Measurements from ENCODE around the gene MCMBP.

The MCMBP gene

DNA sequence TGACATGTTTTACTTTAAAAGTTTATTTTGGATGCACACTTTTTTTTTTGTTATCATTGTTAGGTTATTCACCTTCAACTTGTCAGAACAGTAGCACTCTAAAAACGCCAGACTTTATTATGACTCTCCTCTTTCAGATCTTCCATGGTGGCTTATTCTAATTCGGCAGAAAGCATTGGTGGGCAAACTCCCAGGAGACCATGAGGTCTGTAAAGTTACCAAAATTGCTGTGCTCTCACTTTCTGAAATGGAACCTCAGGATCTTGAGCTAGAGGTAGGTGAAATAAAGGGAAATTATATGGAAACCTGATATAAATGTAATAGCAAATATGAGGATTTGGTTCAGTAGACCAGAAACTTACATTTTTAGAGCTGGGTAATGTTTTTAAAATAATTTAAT lies 91.1 kb downstream of the MCMBP start:
- DNase-seq = no peak

DNA sequence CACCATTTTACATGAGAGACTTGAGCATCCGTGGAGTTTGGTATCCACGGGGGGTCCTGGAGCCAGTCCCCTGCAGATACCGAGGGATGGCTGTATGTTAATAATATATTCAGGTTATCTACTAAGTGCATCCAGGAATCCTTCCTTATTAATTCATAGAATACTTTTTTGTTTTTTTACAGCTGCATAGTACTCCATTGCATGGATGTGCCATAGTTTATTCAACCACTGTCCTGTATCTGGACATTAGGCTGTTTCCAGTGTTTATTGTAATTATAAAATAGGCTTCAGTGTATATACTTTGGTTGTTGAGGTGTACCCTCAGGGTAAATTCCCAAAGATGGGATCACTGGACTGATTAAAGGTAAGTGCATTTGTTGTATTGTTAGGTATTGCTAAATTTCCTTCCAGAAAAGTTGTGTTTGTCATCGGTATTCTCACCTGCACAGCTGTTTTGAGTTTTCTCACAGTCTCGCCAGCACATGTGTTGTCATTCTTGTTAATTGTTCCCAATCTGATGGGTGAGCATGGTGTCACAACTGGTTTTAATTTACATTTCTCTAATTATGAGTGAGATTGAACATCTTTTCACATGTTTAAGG lies 91.7 kb downstream of the MCMBP start:
- no peak for DNase-seq
